Umbilical cord (tissue), 2 donors: Measurements from ENCODE around the gene RELN. TPM values are rescaled to one million over a fixed set of nuclear protein-coding genes. Genes with fewer than 3 reads are reported as not detected.
A peak's percentile ranks its signal among the peaks of the same experiment; 100 is the strongest.
"Not testable (repeated sequence)": the region's sequence is repeated elsewhere in the genome, so short reads cannot be mapped to it uniquely, and the experiment has no call there.

ENCODE experiments used
- DNase-seq: peaks from one replicate; pipeline ENCODE4 v3.0.0-alpha.2; 2015; ENCODE audit warnings: low spot score
- total RNA-seq: library from RNA; depleted of rRNA; stranded (reverse); fragments of >200 nt; gene quantifications from one replicate; pipeline ENCODE4 v1.2.3, GENCODE V29; 2014; ENCODE audit warnings: low replicate concordance; ENCODE audit not compliant: insufficient read depth

The RELN gene
- total RNA-seq, result 1.2 TPM

- peak; percentile 48 for DNase-seq
These were observed at the start of gene RELN for GRCh38 chr7:103989200-103989784. Gene RELN, minus strand, starts transcription at chr7:103989658. Its CDS starts 302 bp downstream, at chr7:103989356.

DNA sequence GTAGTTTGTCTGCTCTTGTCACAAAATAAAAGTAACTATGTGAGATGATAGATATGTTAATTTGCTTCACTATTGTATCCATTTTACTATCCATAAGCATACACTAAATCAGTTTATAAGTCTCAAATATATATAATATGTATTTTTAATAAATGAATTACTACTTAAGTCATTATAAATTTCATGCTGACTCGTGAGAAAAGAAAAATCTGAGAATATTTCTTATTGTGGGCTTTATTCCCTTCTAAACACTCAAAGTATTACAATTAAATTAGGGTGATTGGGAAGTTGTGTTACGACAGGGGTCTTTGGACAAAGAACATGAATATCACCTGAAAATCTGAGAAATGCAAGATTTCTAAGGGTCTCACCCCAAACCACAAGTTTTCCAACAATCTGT is 48.7 kb upstream of the RELN start:
- DNase-seq, result no peak

DNA sequence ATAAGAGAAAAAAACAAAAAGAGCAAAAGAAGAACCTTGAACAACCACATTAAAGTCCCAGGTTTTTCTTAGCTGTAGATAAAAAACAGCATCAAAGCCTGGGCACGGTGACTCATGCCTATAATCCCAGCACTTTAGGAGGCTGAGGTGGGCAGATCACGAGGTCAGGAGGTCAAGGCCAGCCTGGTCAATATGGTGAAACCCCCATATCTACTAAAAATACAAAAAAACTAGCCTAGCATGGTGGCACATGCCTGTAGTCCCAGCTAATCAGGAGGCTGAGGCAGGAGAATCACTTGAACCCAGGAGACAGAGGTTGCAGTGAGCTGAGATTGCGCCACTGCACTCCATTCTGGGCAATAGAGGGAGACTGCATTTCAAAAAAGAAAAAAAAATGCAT is 47.4 kb upstream of the RELN start:
- not testable (repeated sequence) for DNase-seq

DNA sequence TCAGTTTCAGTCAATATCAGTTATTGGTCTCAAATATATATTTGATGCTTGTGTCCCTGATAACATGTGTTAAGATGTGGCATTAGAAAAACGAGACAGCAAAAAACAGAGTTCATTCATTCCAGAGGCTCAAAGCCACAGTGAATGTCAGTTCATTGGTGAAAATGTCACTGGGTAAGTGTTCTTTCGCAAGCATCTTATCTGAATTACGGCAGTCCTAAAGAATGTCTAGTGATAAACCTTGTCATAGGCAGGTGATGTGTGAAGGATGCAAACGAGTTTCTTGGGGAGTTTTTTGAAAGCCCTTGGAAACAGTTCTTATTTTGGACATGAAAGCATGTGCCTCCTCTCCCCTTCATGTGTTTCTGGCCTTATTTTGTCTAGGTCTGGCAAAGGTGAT is 45.9 kb upstream of the RELN start:
- no peak for DNase-seq

DNA sequence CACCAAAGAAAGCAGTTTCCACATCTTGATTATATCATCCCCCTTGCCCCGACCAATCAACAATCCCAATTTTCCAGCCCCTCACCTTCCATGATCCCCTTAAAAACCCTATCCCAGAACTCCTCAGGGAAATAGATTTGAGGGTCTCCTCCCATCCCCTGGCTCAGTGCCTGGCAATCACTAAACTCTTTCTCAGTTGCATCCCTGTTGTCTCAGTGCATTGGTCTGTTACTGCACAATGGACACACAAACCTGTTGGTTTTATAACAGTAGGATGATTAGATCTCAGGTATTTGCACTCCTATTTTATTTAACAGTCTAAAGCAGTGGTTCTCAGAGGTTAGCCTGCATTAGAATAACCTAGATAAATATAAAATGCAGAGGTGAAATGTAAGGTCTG is 45.2 kb upstream of the RELN start:
- DNase-seq, result no peak

GRCh38 chr7:104033837-104034236 is 44.4 kb upstream of the RELN start:
- no peak for DNase-seq

DNA sequence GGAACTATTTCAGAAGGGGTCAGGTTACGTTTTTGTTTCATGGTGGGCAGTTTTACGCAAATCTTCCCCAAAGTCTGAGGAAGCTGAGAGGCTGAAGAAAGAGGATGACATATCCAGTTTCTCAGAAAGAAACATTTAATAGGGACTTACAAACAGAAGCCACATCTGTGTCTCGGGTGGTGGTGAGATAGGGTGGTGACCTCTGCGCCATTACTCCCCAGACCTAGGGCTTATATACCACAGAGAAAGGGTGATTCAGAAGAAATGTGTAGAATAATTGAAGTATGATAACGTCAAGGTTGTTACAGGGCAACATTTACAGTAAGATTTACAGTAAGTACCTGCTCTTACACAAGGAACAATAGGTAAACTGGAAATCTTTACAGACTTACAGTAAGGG is 43.0 kb upstream of the RELN start:
- no peak for DNase-seq

- no peak for DNase-seq
These were observed 40.3 kb upstream of the RELN start for GRCh38 chr7:104029765-104030164.

GRCh38 chr7:104024632-104025031 is 35.2 kb upstream of the RELN start:
- no peak for DNase-seq

DNA sequence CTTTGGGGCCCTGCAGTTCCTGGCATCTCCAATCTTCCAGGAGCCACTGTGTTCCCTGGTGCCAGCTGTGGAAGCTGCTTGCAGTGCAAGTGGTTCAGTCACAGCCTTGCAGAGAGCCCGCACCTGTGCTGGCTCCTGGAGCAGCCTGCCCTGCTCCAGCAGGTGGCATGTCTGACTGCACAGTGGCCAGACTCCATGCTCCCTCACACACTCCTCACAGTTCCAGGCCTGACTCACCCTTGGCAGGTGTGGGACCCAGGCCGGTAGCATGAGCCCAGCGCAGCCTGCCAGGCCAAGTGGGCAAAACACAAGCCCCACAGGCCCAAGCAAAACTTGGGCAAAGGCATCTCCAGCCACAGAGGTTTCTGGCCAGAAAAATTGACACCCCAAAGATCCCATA is 33.6 kb upstream of the RELN start:
- DNase-seq, result no peak

- DNase-seq, result no peak
These were observed 29.0 kb upstream of the RELN start for GRCh38 chr7:104018425-104018824.

- DNase-seq, result no peak
These were observed 27.5 kb upstream of the RELN start for GRCh38 chr7:104017001-104017400.

DNA sequence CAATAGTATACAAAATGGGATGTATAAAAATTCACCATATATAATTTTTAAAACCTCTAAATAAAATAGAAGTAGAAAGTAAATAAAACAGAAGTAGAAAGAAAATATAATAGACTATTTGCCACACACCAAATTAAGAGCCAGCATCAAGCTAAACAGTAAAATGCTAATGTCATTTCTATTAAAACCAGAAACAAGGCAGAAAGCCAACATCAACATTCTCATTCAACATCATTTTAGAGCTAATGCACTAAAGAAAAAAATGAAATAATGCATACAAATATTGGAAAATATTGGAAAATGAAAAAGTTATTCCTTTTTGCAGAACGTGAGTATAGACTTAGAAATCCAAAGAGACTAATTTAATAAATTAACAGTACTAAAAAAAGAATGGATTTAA is 23.4 kb upstream of the RELN start:
- DNase-seq, result no peak

DNA sequence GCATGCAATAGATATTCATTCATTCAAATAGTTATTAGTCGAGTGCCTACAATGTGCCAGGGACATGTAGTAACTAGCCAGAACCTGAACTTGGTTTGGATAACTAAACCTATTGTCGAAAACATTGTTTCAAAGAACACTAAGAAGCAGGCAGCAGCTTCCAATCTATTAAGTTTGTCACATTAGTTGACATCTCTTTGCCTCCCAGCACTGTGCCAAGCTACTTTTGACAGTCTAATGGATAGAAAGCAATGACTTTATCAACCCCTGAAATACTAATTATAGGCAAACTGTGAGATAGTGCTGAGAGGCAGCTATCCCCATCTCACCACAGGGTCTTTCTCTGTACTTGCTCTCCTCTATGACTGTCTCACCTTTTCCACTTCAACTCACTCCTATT is 22.4 kb upstream of the RELN start:
- DNase-seq, result no peak

DNA sequence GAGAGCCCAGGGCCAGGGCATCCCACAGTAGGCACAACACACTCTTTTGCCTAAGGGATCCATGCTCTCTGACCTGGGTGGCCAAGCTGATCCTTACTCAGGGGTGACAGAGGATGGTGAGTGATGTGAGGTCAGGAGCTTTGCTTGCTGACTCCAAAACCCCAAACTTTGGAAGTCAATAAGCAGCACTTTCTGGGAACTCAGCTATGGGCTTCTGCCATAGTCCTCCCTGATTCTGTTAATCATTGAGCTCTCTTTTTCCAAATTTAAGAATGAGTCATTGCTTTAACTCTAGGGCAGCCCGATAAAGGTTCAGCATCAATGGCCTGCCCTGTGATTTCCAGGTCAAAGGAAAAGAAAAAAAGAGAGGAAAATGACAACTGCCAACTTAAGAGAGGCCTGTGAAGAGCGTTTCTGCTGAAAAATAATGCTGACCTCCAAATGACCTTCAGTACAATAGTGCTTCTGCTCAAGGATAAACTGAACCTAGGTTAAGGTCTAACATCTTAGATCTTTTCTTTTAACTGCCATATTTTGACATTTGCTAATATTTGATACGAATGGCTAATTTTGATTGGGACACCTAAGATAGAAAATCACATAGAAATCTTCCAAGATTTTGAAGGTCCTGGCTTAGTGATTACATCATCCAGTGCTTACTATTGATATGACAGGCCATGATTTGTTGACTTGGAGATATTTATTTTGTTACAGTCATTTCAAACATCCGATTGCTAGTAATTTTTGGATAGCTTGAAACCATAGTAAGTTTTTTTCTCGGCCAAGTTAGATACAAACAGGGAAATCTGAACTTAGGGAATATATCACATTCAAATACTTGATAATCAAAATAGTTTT is 20.8 kb upstream of the RELN start:
- DNase-seq, result no peak

GRCh38 chr7:104008107-104008506 is 18.6 kb upstream of the RELN start:
- DNase-seq, result no peak

DNA sequence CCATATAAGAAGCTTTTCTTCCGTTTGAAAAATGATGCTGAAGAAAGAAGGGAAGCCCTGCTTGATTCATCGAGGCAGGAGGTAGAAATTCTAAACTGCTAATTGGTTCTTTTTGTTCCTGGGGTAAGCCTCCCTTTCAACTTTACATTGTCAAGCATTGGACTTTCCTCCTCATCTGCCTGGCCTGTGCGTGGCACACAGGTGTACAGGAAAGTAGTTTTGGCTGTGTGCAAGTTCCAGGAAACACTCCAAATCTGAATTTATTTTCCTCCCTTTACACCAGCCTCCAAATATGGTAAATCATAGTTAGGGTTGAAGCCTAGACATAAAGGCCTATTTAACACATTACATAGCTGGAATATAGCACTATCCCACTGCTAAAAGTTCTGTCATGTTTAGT is 18.2 kb upstream of the RELN start:
- DNase-seq, result no peak

DNA sequence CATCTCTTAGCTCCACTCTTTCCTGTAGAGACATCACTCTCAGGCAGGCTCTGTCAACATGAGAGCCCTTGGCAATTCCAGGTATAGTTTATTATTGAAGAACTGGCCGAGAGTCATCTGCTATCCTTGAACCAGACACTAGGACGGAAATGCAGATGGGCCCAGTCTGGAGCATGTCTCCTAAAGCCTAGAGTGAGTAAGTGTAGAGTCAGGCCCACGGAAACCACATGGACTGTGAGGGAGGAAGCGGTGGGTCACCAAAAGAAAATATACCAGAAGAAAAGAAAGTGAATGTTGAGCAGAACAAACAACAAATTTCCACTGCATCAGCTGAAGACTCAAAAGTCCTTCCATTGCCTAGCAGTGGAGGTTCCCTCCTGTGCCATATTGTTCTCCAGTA is 15.7 kb upstream of the RELN start:
- no peak for DNase-seq

DNA sequence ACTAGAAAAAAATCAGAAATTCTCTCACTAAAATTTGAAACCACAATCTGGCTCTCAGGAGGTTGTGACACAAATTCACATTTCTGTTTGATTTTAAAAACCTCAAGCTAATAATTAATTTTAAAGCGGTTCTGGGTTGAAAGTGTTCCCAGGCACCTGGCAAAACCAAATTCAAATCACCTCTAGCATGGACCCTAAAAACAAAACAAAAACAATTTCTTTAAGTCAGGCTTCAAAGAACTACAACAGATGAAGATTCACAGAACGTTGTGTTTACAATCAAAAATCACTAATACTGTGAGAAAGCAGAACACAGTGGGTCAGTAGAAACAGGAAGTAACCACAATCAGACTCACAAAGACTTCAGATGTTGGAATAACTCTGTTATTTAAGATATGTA is 7.2 kb upstream of the RELN start:
- no peak for DNase-seq

DNA sequence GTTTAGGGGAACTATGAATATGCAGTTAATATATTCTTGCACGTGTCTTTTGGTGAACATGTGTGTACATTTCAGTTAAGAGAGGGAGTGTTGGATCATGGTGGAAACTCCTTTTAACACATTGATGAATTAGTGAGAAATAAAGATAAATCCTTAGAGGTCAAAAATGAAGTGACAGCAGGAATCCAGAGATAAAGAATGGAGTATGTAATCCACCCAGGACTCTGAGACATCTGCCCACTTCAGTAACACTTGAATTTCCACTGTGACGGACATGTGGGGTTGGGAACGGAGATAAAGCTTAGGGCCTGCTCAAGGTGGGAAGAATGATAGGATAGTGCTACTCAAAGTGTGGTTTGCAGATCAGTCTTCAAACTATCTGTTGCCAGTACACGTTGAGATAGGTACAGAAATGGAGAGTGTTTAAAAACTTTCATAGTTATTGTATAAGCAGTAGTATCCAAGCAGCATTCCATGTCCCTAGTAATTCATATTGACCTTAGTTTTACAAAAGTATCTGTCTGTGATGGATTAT is 6.6 kb upstream of the RELN start:
- no peak for DNase-seq

GRCh38 chr7:103995554-103995953 is 6.1 kb upstream of the RELN start:
- DNase-seq, result no peak

DNA sequence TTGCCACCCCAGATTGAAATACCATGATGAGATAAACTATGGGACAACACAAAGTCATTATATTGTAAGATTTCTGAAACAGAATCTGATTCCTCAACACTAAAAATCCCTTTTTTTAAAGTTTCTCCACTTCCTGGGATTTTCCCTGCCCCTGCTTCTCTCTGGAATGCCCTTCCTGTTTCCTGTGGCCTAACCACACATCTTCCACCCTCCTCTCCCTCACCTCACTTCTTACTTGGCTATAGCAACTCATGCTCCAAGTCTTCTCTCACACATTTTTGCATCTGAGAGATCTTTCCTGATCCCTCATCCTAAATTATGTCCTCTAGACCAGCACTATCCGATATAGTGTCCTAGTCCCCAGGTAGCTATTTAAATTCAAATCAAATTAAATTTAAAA is 4.1 kb upstream of the RELN start:
- no peak for DNase-seq

DNA sequence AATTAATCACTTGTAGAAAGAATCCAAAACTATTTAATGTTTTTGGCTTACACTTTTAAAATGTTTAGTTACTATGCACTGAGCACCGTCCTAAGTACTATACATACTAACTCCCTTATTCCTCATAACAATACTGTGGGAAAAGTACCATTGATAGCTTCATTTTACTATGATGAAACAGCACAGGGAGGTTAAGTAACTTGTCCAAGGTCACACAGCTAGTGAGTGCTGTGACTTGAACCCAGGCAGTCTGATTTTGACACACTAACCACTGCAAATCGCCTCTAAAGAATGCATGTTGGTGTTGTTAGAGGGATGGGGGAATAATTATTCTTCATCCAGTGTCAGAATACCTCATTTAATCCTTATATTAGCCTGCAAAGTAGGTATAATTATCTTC is 1.9 kb upstream of the RELN start:
- DNase-seq, result no peak
